K562 (cell line): ENCODE results near the gene TNKS2. TPM values are rescaled to one million over a fixed set of nuclear protein-coding genes. Genes with fewer than 3 reads are reported as not detected.

Source experiments
- ATAC-seq: fragments of 200-7000 bp; cut with Tn5 transposase; 3 replicates; pipeline ENCODE4 v1.9.1; 2020; ENCODE audit warnings: moderate library complexity
- BruUV-seq: library from RNA; stranded (reverse); fragments of 400-500 nt; replicated peaks from 2 replicates; lab custom pipeline; 2021; lab: Mats Ljungman, UMichigan
- CTCF ChIA-PET: fragments of 300-600 bp; formaldehyde crosslinking; extraction: SDS; loops from one replicate; lab custom pipeline; 2021; ENCODE audit warnings: low intra/inter-chr PET ratio; lab: Yijun Ruan, JAX
- POLR2A ChIA-PET: fragments of 300-600, 350-650 bp; sonication (Branson Sonifier 250); formaldehyde crosslinking; extraction: SDS; loops from one replicate; lab custom pipeline; 2021; ENCODE audit warnings: antibody characterized with exemption, inconsistent platforms; lab: Yijun Ruan, JAX
- DNase-seq, 4 experiments: peaks; one replicate each; pipeline versions ENCODE4 v3.0.0 to v3.0.0-alpha.2; 2011 to 2018; ENCODE audit warnings: low spot score in 3 of 4, mixed read lengths in 3 of 4; ENCODE audit errors: extremely low read depth in 1 of 4
- FAIRE-seq: peaks from 2 replicates; lab custom pipeline; 2011; peaks lifted over from hg19 to GRCh38; lab: Jason Lieb, UNC
- H2AFZ ChIP-seq: 2 replicates; pipeline ENCODE4 v1.6.0; 2011; ENCODE audit warnings: low read depth, low read length, control low read depth, inconsistent platforms
- H3K27ac ChIP-seq: fragments of 200-600 bp; 3 replicates; pipeline ENCODE4 v1.8.0; 2011; ENCODE audit warnings: low read depth, mild to moderate bottlenecking, control low read depth, inconsistent platforms, low read length, moderate library complexity, mixed read lengths; ENCODE audit errors: extremely low read depth
- H3K27me3 ChIP-seq, 2 experiments: fragments of 300-600 bp in 1 of 2; 2 replicates in 1 of 2; 3 replicates in 1 of 2; pipeline versions ENCODE4 v1.6.0 to v1.8.0; 2011; ENCODE audit warnings: inconsistent platforms in 2 of 2, low read length in 2 of 2, mild to moderate bottlenecking in 1 of 2, mixed read lengths in 1 of 2, moderate library complexity in 1 of 2; ENCODE audit not compliant: control insufficient read depth in 2 of 2, insufficient read depth in 2 of 2
- H3K36me3 ChIP-seq: fragments of 300-600 bp; 3 replicates; pipeline ENCODE4 v1.8.0; 2011; ENCODE audit warnings: mild to moderate bottlenecking, low read length, inconsistent platforms; ENCODE audit not compliant: control insufficient read depth, insufficient read depth
- H3K4me1 ChIP-seq, 2 experiments: fragments of 200-600 bp in 1 of 2; replicated peaks in 1 of 2; 2 replicates in 1 of 2; 3 replicates in 1 of 2; pipeline versions ENCODE4 v1.5.1 to v1.8.0; 2011; ENCODE audit warnings: inconsistent platforms in 2 of 2, low read length in 2 of 2, mild to moderate bottlenecking in 1 of 2, mixed read lengths in 1 of 2, moderate library complexity in 1 of 2; ENCODE audit not compliant: control insufficient read depth in 2 of 2, insufficient read depth in 2 of 2
- H3K4me2 ChIP-seq: 2 replicates; pipeline ENCODE4 v1.6.1; 2011; ENCODE audit warnings: low read length, control low read depth, inconsistent platforms, mixed read lengths; ENCODE audit not compliant: insufficient read depth
- H3K4me3 ChIP-seq: fragments of 200-600 bp; sonication (generic), shearing (Covaris generic); 2 replicates; pipeline ENCODE4 v1.5.1; 2016; ENCODE audit warnings: control low read depth, inconsistent platforms
- H3K79me2 ChIP-seq: fragments of 200-600 bp; 3 replicates; pipeline ENCODE4 v1.8.0; 2011; ENCODE audit warnings: low read length, inconsistent platforms; ENCODE audit not compliant: control insufficient read depth, insufficient read depth
- H3K9ac ChIP-seq, 2 experiments: 2 replicates each; pipeline versions ENCODE4 v1.6.0 to v1.6.1; 2011; ENCODE audit warnings: low read depth in 2 of 2, low read length in 2 of 2, control low read depth in 1 of 2, inconsistent platforms in 1 of 2, mild to moderate bottlenecking in 1 of 2, mixed read lengths in 1 of 2; ENCODE audit not compliant: insufficient read depth in 1 of 2
- H3K9me1 ChIP-seq: one replicate; pipeline ENCODE4 v1.6.0; 2011; ENCODE audit warnings: inconsistent platforms, mild to moderate bottlenecking, low read length, moderate library complexity; ENCODE audit not compliant: control insufficient read depth, insufficient read depth
- H3K9me3 ChIP-seq: replicated peaks from 2 replicates; pipeline ENCODE4 v1.5.1; 2011; ENCODE audit warnings: low read depth, low read length, inconsistent platforms; ENCODE audit not compliant: control insufficient read depth, insufficient read depth
- H4K20me1 ChIP-seq: replicated peaks from 2 replicates; pipeline ENCODE4 v1.6.1; 2011; ENCODE audit warnings: low read length, inconsistent platforms, mixed read lengths; ENCODE audit not compliant: control insufficient read depth, insufficient read depth
- CCNT2 ChIP-seq: IDR thresholded peaks from 2 replicates; pipeline ENCODE4 v1.6.1; 2011; ENCODE audit warnings: borderline replicate concordance, low read depth, mild to moderate bottlenecking, moderate library complexity, mixed read lengths, low read length; ENCODE audit not compliant: insufficient read length; ENCODE audit errors: extremely low read depth
- CEBPG ChIP-seq, 3 experiments: fragments of 200-800 bp in 1 of 3; sonication (Bioruptor generic) in 1 of 3; sonication (generic) in 1 of 3; formaldehyde crosslinking in 1 of 3; IDR thresholded peaks in 2 of 3; conservative IDR thresholded peaks in 1 of 3; 2 replicates each; pipeline versions ENCODE4 v1.6.1 to v1.8.0; 2016 to 2022; ENCODE audit warnings: missing compliant biosample characterization in 2 of 3, missing genetic modification characterization in 2 of 3, mild to moderate bottlenecking in 1 of 3, missing genetic modification reagents in 1 of 3
- MEF2D ChIP-seq: conservative IDR thresholded peaks from 2 replicates; pipeline ENCODE4 v1.6.1; 2016; ENCODE audit warnings: low read depth, missing genetic modification characterization, missing compliant biosample characterization
- NELFE ChIP-seq: IDR thresholded peaks from 2 replicates; pipeline ENCODE4 v1.6.1; 2011; ENCODE audit warnings: mild to moderate bottlenecking; ENCODE audit not compliant: insufficient read depth, insufficient read length
- SAFB2 ChIP-seq: fragments of 200-400 bp; formaldehyde crosslinking; IDR thresholded peaks from 2 replicates; pipeline ENCODE4 v1.6.1; 2018; ENCODE audit warnings: borderline replicate concordance, low read length, low read depth, moderate library complexity; ENCODE audit not compliant: severe bottlenecking
- SUPT5H ChIP-seq: fragments of 450-650 bp; IDR thresholded peaks from 2 replicates; pipeline ENCODE4 v1.6.1; 2016
- ZNF143 ChIP-seq: sonication (generic); formaldehyde crosslinking; IDR thresholded peaks from 2 replicates; pipeline ENCODE4 v1.9.0; 2022; ENCODE audit warnings: mild to moderate bottlenecking, missing genetic modification reagents
- WGBS: fragments of 100-300 bp; shearing (Covaris generic); methylation state at CpG from one replicate; pipeline ENCODE4 v1.1.6; 2016; ENCODE audit warnings: low coverage, mixed read lengths; ENCODE audit not compliant: insufficient coverage; ENCODE audit errors: missing lambda C conversion rate; 5-methylcytosine and 5-hydroxymethylcytosine counted together
- in situ Hi-C: fragments of 300-500 bp; cut with MboI; formaldehyde crosslinking; loops from 4 replicates; pipeline ENCODE4 v1.15.0; 2018; ENCODE audit warnings: inconsistent platforms, mixed read lengths
- intact Hi-C: fragments of 100-400 bp; cut with micrococcal nuclease; formaldehyde crosslinking; loops from 2 replicates; pipeline ENCODE4 v1.14.2; 2022
- polyA plus RNA-seq, 8 experiments: library from polyadenylated mRNA; depleted of rRNA in 4 of 8; stranded (reverse) in 5 of 8; unstranded in 3 of 8; fragments of >200 nt; fragmentation: Nextera tagmentation in 2 of 8; fragmentation: Illumina TruSeq in 1 of 8; extraction: Ambion mirVana in 2 of 8; extraction: Trizol in 1 of 8; gene quantifications; 2 replicates each; pipeline versions ENCODE4 v1.2.1 to v1.2.3, GENCODE V29; 2011 to 2014; ENCODE audit warnings: inconsistent platforms in 1 of 8, missing spikeins in 1 of 8
- total RNA-seq, 7 experiments: library from RNA; depleted of rRNA in 6 of 7; stranded (reverse); fragments of >200 nt in 6 of 7; fragmentation: Illumina TruSeq in 2 of 7; extraction: Trizol in 2 of 7; gene quantifications; 2 replicates each; pipeline versions ENCODE4 v1.2.1 to v1.2.3, GENCODE V29; 2011 to 2021; ENCODE audit warnings: low replicate concordance in 1 of 7
- TF ChIP-seq, protein P1 (sequence below): fragments of 250-450 bp; sonication (Bioruptor Pico); IDR thresholded peaks from 2 replicates; pipeline ENCODE4 v1.6.1; 2021; ENCODE audit warnings: mild to moderate bottlenecking
- TF ChIP-seq, protein P2 (sequence below): fragments of 200-800 bp; sonication (Bioruptor generic); IDR thresholded peaks from 2 replicates; pipeline ENCODE4 v1.6.1; 2017; ENCODE audit warnings: missing genetic modification characterization, missing compliant biosample characterization
- TF ChIP-seq, protein P3 (sequence below): fragments of 250-450 bp; sonication (Bioruptor Pico); IDR thresholded peaks from 2 replicates; pipeline ENCODE4 v1.5.0; 2021; ENCODE audit warnings: mild to moderate bottlenecking, moderate library complexity

Gene TNKS2
- total and polyA plus RNA-seq, 9 of the 15 experiments (the other 6 are each of a cell fraction or from before 2014, with no cell fraction given) = 3.5 to 19.8 (median 8.6) TPM

DNA sequence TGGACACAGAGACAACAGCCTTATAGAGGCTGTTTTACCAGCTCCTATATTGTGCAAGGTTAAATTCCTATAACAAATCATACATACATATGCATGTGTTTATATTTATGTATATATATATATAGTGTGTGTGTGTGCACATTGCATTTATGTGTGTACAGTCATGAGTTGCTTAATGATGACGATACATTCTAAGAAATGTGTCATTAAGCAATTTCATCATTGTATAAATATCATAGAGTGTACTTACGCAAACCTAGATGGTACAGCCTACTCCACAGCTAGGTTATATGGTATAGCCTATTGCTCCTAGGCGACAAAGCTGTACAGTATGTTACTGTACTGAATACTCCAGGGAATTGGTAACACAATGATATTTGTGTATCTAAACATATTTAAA, 30.1 kb upstream of the TNKS2 start:
- FAIRE-seq = no peak
- in situ Hi-C loops = loop anchor here (25.0 kb wide), 1 partner anchor 669 kb away; no protein-coding TSS in a partner anchor

DNA sequence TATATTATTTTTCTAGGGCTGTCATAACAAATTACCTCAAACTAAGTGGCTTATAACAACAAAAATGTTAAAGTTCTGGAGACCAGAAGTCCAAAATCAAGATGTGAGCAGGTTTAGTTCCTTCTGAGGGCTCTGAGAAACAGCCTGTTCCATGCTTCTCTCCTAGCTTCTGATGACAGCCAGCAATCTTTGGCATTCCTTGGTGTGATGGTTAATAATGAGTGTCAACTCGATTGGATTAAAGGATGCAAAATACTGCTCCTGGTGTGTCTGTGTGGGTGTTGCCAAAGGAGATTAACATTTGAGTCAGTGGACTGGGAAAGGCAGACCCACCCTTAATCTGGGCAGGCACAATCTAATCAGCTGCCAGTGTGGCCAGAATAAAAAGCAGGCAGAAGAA, 26.3 kb upstream of the TNKS2 start:
- 0% methylated on average over 1 of the region's 1 CpG for WGBS
- H3K36me3 ChIP-seq = no peaks in the 10 kb centered on the region
- no peaks in the 10 kb centered on the region for H3K9me1 ChIP-seq
- H4K20me1 ChIP-seq = no peaks in the 10 kb centered on the region
- no peak overlapping the region for H3K4me2 ChIP-seq
- ATAC-seq (no peak), FAIRE-seq (no peak), DNase-seq (no peak)
- H3K9ac ChIP-seq = no peak overlapping the region
- H3K27me3 ChIP-seq = no peaks in the 10 kb centered on the region; a peak in 1 of 5 replicates
- in situ Hi-C loops (loop anchor here (25.0 kb wide), 1 partner anchor 665 kb away; no protein-coding TSS in a partner anchor), intact Hi-C loops (no loop called here)
- no peaks in the 10 kb centered on the region for H3K9me3 ChIP-seq
- H3K4me1 ChIP-seq = no peaks in the 10 kb centered on the region
- no TSS peak for BruUV-seq
- no peak overlapping the region for H3K27ac ChIP-seq
- POLR2A ChIA-PET = no interaction called here
- H2AFZ ChIP-seq = no peak overlapping the region
- no peaks in the 10 kb centered on the region for H3K79me2 ChIP-seq
- CTCF ChIA-PET = no interaction called here
- H3K4me3 ChIP-seq = no peak overlapping the region
- no peak for TF ChIP-seq ZNF143 (CRISPR knock-in tag)
- no peak for TF ChIP-seq CCNT2
- TF ChIP-seq, protein P1, sequence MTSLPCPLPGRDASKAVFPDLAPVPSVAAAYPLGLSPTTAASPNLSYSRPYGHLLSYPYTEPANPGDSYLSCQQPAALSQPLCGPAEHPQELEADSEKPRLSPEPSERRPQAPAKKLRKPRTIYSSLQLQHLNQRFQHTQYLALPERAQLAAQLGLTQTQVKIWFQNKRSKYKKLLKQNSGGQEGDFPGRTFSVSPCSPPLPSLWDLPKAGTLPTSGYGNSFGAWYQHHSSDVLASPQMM (CRISPR knock-in tag) = no peak
- TF ChIP-seq, protein P2, sequence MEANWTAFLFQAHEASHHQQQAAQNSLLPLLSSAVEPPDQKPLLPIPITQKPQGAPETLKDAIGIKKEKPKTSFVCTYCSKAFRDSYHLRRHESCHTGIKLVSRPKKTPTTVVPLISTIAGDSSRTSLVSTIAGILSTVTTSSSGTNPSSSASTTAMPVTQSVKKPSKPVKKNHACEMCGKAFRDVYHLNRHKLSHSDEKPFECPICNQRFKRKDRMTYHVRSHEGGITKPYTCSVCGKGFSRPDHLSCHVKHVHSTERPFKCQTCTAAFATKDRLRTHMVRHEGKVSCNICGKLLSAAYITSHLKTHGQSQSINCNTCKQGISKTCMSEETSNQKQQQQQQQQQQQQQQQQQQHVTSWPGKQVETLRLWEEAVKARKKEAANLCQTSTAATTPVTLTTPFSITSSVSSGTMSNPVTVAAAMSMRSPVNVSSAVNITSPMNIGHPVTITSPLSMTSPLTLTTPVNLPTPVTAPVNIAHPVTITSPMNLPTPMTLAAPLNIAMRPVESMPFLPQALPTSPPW (CRISPR knock-in tag) = no peak
- TF ChIP-seq, protein P3, sequence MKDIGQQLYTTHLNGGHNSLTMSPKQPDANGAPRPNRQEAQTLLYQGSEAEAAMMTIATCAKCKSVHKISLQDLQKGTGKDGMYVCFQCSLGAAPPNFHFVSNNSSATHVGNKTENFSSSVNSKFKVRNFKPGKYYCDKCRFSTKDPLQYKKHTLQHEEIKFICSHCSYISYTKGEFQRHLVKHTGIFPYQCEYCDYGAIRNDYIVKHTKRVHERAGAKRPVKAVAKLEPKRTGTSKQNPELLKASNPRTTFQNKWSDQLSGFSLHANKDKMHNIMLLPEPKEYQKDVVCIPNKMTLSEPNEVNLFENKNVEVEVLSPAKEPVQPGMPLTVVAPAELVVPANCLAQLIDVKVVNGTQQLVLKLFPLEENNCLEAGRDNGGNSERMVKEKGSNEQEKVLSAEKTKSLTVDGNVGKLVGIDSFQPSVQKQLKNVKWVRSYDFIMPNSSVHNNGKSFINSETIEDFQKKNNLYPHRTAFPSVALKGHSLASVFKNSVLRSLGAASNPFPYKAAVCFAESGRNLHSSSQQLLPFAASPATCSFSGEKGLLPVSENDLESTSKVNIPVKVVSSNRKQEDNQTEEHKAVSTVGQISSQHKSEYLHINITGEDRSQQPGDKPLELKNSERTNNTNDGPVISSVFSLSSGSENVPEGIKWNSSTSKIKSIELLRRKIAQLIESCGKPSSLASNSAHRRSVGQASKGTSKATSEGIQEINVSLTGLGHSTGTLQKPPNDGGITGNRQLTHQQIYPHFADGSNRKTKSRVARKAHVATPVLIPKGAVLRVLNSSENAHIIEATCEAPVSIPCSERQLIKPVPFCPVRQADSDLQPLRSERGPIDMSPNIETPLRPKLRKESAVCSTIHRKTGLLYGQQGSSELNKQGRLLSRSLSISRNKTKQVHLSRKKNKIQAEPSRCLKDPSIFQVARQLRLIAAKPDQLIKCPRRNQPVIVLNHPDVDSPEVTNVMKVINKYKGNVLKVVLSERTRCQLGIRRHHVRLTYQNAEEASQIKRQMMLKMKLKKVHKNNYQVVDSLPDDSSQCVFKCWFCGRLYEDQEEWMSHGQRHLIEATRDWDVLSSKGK (CRISPR knock-in tag) = no peak
- TF ChIP-seq SUPT5H = no peak
- TF ChIP-seq MEF2D (tag) = no peak
- TF ChIP-seq NELFE = no peak

More for the DNA sequence above, 30.1 kb upstream of the TNKS2 start:
- TF ChIP-seq SAFB2 (no peak), CEBPG (CRISPR knock-in tag; IDR thresholded peaks at IDR 0.05) (no peak), CEBPG (tag; conservative IDR thresholded peaks at IDR 0.05 in 1 of 2, IDR thresholded peaks at IDR 0.05 in 1 of 2) (0 out of 4 replicates have a peak, but pooled peaks of 1 of the 2 experiments have one; percentile 11)
- no peak for DNase-seq
- CTCF ChIA-PET = no interaction called here
- 30% methylated on average over 3 of the region's 3 CpGs for whole genome bisulfite sequencing
- Histone ChIP-seq H4K20me1 (no peaks in the 10 kb centered on the region), H3K4me3 (no peak overlapping the region), H3K9me1 (no peaks in the 10 kb centered on the region), H3K36me3 (no peaks in the 10 kb centered on the region), H3K4me1 (no peaks in the 10 kb centered on the region), H3K9ac (no peak overlapping the region), H2AFZ (no peak overlapping the region), H3K9me3 (no peaks in the 10 kb centered on the region), H3K27ac (no peak overlapping the region), H3K4me2 (no peak overlapping the region), H3K27me3 (no peaks in the 10 kb centered on the region), H3K79me2 (no peaks in the 10 kb centered on the region)
- BruUV-seq = no TSS peak
- intact Hi-C loops = no loop called here
- POLR2A ChIA-PET = no interaction called here
- no peak for ATAC-seq
